GM18868 (cell line): Measurements from ENCODE around the gene ADAMTS17.

Experiments
- ATAC-seq: cut with Tn5 transposase; IDR thresholded peaks from one replicate; pipeline ENCODE4 v1.9.1; 2021; ENCODE audit warnings: mild to moderate bottlenecking, moderate library complexity; ENCODE audit not compliant: unreplicated experiment

Gene ADAMTS17

GRCh38 chr15:100252779-100253417 is 88.9 kb downstream of the ADAMTS17 start:
- no peak for ATAC-seq

GRCh38 chr15:100252359-100252758 is 89.4 kb downstream of the ADAMTS17 start:
- ATAC-seq: no peak

- no peak for ATAC-seq
These were observed 91.5 kb downstream of the ADAMTS17 start for GRCh38 chr15:100250176-100250800.

GRCh38 chr15:100249096-100249815 is 92.5 kb downstream of the ADAMTS17 start:
- no peak for ATAC-seq

DNA sequence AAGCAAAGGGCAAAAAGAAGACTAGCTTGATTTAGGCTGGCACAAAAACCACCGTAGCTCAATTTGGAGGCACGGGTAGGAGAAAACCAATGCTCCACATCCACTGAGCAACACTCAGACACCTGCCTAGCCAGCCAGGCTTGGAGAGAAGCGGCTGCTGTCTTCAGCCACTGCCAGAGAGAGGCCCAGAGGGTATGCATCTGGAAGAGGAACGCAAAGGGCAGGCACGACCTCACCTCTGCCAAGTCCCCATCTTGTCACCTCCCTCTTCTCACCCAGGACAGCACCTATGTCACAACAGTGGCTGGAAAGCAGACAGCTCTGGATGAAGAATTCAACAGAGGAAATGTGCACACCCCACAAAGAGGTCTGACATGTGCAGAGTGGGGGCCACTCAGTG is 93.5 kb downstream of the ADAMTS17 start:
- no peak for ATAC-seq

DNA sequence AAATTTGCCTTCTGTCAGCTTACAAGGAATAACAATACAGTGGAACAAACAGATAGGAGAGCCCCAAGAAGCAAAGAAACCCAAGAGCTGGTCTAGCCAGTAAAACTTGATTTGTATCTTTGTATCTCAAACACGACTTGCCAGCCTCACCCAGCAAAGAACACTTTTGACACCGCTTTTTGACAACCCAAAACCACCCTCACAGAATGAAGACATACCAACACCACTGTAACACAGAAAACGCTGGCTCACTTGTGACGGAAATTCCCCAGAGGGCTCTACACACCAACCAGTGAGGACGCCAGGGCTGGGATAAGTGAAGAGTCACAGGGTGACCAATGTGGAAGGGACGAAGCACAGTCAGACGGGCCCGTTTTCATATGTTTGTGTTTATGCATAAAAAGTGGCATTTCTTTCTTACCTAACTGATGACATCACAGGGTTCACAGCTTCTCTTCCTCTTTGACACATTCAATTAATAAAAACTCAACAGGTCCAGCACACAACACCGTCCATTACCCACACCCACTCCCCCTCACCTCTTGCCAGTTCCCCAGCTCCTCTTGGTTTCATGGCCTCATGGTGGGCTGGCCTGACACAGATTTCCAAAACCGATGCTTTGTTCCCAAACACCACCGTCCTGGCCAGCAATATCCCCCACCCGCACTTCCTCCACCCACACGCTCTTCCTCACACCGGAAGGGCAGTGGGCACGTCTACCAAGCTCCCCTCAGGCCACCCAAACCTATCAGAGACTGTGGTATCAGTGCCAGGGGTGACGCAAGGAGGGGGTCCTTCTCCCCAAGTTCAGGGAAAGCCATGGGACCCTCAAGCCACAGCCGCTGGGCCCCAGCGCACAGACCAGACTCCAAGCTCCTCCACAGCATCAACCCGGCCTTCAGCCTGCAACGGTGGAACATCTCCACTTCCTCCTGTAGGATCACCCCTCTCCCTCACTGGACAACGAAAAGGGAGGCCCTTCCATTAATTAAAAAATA is 94.2 kb downstream of the ADAMTS17 start:
- ATAC-seq: no peak

DNA sequence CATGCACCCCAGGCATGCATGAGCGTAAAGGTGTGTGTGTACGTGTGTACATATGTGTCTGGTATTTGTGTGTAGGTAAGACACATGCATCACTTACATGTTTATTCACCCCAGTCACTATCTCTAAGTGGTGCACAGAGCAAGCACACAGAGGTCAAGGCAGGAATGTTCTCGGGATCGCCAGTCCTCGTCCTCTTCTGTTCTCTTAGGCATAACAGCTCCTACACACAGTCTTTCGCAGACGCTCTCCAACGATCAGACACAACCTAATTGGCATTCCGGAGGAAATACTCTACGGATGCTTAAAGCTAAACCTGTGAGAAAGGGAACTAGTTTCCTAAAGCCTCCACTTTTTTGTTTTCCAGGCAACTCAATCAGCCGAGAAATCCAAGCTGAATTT is 95.9 kb downstream of the ADAMTS17 start:
- no peak for ATAC-seq

DNA sequence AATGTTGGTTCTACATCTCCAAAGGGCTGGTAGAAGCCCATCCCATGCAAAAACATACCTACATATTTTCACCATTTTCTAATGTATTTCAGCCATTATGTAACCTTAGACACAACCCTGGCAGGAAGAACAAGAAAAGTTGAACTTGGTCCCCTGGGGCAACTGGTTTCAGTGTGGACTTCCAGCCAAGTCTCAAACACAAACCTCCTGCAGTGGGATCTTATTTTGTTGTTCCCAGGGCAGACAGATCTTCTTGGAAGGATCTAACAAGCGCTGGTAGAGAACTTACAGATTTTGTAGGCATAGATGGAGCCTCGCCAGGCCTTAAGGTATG is 96.3 kb downstream of the ADAMTS17 start:
- no peak for ATAC-seq

DNA sequence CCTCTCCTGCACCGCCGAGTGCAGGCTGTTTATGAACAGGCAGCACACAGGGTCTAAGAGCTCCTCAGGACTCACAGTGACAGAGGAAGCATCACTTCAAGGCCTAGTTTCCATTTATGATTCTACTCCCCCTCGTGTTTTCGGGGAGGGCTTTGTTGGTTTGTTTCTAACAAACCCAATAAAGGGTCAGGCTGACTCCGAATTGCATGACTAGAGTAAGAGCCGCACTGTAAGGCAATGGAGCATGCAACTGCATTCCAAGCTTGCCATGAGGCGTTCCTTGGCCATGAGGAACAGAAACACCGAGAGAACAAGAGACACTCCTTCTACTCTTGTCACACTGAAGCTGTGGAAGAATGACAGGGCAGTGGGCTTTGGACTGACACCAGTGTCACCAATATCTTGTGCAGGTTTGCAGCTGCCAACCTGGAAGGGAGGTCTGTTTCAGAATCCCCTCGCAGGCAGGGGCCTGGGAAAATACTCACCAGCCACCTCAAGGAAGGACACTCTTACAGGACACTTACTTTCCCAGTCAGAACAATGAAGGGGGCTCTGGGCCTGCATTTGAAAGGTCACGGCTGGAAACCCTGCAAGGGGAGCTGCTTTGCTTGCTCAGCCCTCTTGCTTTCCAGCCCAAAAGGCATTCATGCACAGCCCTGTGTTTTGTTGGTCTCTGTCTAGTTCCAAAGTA is 96.8 kb downstream of the ADAMTS17 start:
- ATAC-seq: no peak

GRCh38 chr15:100242989-100243388 is 98.8 kb downstream of the ADAMTS17 start:
- no peak for ATAC-seq

- ATAC-seq: no peak
These were observed 99.9 kb downstream of the ADAMTS17 start for GRCh38 chr15:100241572-100242482.

- no peak for ATAC-seq
These were observed 104.6 kb downstream of the ADAMTS17 start for GRCh38 chr15:100236981-100237720.

- no peak for ATAC-seq
These were observed 106.7 kb downstream of the ADAMTS17 start for GRCh38 chr15:100235030-100235617.

DNA sequence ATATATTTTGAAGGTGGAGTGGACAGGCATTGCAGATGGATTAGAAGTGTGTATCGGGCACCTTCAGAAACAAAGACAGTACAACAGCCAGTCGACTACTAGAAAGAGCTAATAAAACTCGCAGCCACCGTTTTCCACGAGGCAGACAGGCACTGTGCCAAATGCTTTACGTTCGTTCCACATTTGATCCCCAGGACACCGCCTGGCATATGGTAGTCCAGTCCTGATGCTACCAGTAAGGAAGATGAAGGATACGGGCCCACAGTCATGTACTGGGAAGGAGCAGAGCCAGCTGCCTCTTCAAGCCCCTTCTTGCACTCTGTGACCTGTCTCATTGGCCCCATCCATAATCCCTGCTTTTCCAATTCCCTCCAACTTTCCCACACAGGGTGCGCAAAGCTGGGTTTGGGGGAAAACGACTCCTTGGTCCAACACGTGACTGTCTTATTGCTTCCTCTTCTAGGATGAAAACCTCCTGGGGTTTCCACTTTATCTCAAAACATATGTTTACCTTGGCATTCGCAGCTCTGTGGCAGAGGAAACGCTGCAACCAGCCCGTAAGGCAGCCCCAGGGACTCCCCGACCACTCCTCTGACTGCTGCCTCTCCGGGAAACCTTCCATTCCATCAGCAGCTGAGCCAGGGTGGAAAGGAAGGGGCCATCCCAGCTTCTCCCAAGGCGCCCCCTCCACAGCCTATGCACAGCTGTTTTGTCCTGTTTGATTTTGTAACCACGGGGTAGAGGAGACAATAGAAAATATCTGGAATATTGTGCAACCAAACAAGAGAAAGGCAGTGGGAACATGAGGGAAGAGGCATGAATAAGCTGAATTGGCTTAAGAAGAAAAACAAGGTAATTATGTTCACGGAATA is 107.4 kb downstream of the ADAMTS17 start:
- ATAC-seq: no peak

- ATAC-seq: no peak
These were observed 111.0 kb downstream of the ADAMTS17 start for GRCh38 chr15:100230784-100231183.

- ATAC-seq: no peak
These were observed 112.3 kb downstream of the ADAMTS17 start for GRCh38 chr15:100229181-100230163.
